Measurements from ENCODE around the gene TPST2.

The TPST2 gene

DNA sequence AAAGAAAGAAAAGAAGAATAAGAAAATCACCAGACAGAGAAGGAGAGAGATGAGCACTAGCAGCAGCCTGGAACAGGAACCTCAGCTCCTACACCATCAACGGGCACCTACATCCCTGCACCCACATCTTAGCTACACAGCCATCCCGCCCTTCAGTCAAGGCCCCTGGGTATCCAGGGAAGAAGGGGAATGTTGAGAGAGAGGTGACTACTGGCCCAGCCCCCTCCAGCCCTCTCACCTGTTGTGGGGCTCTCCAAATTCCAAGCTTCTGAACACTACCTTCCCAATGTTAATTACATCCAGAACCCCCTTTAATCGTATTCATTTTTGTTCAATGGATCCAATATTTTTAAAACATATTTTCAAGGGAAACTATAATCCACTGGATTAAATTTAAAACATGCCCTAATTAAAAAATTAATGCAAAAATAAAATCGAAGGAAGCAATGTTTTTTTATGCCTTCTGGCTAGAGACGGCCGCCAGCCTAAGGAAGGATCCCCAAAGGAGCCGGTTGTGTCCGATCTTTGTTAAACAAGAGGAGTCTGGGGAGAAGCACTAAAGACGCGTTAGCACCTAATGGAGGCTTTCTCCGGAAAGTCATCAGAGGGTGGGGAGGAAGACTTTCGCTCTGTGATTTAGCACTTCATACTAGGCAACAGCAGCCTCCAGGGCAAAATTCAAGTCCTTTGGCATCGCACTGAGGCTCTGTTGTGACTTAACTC lies 9.5 kb downstream of the TPST2 start:
- DNase-seq (ENCODE audit: low read depth, low spot score) = peak; percentile 56

DNA sequence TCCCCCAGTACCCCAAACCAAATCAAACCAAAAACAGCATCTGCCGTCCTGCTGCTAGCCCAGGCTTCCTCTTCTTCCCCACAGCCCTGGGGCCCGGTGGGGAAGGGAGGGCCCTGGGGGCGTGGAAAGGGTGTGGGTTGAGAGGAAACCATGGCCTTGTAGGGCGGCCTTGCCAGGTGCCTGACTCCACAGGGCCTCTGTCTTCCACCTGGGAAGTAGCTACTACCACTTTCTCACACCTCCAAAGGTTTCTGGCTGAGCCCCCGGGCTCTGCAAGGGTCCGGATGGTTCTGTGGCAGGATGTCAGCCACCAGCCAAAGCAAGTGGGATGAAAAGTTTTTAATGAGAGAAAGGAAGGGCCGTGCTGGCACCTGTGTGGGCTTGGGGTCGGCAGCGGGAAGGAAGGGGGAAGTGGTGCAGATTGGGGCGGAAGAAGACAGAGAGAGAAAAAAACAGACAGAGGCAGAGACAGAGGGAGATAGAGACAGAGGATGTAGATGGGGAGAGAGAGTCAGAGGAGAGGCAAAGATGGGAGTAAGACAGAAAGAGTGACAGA lies 10.5 kb downstream of the TPST2 start:
- no peak for DNase-seq (ENCODE audit: low read depth, low spot score)

DNA sequence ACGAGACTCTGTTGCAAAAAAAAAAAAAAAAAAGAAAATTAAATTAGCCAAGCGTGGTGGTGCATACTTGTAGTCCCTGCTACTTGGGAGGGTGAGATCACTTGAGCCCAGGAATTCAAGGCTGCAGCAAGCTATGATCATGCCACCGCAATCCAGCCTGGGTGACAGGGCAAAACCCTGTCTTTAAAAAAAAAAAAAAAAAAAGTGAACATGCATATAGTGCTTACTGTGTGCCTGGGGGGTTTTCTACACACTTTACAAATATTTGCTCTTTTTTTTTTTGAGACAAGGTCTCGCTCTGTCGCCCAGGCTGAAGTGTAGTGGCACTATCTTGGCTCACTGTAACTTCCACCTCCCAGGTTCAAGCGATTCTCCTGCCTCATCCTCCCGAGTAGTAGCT lies 12.9 kb downstream of the TPST2 start:
- no peak for DNase-seq (ENCODE audit: low read depth, low spot score)

DNA sequence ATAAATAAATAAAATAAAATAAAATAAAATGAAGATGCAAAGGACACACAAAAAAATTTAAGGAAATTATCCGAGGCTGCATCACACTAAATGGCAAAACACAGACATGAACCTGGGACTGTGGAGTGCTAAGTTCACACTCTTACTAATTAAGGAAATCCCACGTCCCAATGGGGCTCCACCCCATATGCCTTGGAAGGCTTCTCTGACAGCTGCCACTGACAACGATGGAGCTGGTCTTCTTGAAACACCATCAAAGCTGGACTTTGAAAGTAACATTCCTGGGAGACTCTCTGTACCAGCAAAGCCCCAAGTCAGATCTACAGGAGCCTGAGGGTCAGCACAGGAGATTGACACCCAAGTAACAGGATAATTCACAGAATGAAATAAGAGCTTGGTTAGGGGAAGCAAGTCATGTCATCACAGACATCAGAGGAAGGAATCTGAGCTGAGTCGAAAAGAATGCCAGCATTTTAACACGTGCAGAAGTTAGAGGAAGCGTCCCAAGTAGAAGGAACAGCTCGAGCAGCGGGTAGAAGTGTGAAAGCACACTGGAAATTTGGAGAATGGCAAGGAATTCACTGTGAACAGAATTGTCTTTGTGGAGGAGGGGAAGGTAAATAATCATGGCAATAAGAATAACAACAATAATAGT lies 13.8 kb downstream of the TPST2 start:
- no peak for DNase-seq (ENCODE audit: low read depth, low spot score)

DNA sequence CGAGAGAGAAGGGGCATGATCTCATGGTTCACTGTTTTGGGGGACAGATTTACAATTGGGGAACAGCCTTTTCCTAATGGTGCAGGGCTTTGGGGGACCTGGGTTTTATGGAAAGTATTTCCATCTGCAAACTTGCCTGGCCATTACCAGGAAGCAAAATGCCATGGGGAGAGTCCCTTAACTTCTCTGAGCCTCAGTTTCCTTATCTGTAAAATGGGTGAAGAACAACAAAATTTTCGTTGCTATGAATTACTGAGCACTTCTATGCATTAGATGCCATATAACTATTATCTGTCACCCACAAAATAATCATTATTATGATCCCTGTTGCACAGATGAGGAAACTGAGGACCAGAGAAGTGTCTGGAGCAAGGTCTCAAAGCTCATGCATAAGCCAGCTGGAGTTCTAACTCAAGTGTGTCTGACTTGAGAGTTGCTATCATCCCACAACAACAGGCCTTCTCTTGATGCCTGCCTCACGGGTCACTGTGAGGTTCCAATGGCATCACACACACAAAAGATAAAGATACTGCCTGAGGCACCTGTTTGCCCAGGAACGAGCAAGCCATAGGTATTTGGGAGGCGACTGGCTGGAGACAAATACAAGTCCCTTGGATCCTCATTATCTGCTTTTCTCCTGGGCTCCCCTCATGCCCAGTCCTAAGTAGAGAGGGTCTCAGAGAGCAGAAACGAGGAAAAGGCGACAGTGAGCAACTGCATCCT lies 15.8 kb downstream of the TPST2 start:
- DNase-seq (ENCODE audit: low read depth, low spot score) = no peak

DNA sequence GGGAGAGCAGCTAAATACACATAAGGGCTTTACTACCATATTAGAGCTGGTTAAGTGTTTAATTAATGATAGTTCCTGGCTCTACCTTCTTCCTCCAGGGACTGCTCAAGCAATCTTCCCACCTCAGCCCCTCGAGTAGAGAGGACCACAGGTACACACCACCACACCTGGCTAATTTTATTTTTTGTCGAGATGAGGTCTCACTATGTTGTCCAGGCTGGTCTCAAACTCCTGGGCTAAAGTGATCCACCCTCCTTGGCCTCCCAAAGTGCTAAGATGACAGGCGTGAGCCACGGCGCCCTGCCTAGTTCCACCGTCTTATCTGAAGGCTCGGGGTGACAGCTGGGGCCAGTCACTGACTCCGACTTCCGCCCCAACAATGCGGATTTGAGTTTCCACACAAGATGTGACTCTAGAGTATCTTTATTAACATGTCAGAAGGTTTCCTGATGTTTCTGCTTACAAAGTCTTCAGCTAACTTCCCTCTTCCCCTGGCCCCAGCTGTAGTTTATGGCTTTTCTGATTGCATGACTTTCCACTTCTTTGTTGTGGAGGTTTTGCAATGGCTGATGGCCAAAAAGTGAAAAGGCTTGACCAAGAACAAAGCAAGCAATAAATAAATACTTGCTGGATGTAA lies 16.8 kb downstream of the TPST2 start:
- no peak for DNase-seq (ENCODE audit: low read depth, low spot score)

DNA sequence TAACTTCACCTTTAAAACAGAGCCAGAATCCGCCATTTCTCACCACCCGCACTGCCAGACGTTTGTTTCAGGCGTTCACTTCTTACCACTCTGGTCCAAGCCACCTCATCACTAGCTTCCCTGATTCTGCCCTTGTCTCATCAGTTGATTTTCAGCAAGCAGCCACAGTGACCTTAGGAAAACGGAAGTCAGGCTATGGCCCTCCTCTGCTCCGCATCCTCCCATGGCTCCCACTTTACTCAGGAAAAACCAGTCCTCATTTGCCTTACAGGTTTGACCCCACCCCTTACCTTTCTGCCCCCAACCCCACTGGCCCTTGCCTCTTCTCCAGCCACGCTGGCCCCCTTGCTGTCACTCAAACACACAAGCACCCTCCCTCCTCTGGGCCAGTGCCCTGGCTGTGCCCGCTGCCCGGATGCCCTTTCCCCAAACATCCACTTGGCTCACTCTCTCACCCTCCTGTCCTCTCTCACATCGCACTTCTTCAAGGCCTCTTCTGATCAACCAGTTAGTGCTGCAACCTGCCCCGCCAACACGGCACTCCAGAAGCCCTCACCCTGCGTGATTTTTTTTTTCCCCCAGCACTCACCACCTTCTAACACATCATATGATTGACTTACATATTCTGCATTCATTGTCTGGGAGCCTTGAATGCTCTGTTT lies 18.9 kb downstream of the TPST2 start:
- no peak for DNase-seq (ENCODE audit: low read depth, low spot score)

DNA sequence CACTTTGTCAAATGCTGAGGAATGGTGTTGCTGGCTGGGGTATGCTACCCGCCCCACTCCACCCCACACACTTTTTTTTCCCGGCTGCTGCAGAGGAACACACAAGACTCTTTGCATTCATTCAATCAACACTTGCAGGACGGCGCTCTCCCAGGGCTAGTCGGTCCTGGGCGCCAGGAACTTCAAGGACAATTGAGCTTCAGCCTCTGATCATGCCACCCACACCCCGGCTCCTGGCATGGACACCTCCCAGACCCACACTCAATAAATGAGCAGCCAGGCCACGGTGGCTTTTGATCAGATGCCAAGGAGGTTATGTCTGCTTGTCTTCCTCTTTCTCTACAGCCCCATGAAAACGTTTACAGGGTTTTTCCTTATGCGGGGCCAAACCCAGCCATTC lies 19.8 kb downstream of the TPST2 start:
- DNase-seq (ENCODE audit: low read depth, low spot score) = no peak

DNA sequence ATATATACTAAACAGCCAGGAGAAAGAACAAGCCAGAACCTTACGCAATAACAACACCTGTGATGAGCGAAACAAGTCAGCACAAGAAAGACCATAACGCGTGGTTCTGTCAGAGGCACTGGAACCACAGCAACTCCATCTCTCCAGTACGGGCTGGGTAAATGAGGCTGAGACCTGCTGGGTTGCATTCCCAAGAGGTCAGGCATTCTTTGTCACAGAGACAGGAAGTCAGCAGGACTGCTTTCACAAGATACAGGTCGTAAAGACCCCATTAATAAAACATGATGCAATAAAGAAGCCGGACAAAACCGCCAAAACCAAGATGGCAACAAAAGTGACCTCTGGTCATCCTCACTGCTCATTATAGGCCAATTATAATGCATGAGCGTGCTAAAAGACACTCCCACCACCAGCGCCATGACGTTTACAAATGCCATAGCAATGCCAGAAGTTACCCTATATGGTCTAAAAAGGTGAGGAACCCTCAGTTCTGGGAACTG lies 21.7 kb downstream of the TPST2 start:
- DNase-seq (ENCODE audit: low read depth, low spot score) = peak; percentile 91

DNA sequence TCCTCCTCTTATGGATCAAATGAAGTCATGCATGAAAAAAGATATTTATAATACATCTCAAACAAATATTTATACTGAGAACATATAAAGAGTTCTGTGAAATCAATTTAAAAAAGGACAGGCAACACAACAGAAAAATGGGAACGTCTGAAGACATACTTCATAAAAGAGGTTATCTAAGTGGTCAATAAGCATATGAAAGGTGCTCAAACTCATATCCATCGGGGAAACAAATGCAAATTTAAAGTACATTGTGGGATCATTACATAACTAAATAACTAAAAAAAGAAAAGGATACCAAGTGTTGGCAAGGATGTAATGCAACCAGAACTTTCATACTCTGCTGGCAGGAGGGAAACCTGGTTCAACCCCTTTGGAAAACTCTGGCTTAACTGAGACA lies 22.3 kb downstream of the TPST2 start:
- no peak for DNase-seq (ENCODE audit: low read depth, low spot score)

DNA sequence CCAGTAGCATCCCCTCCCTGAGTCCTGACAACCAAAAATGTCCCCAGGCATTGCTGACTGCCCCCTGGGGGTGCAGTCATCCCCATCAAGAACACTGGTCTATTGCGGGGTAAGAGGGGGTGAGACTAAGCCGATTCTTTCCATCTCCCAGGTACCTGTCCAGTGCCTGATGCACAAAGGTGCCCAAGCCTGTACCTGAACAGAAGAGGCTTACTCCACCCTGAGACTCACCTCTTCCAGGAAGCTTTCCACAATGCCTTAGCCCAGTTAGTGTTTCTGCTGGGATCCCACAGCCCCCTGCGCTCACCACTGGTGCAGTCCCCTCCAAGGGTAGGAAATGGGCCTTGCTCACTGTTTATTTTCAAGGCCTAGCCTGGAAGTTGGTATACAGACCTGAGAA lies 22.9 kb downstream of the TPST2 start:
- no peak for DNase-seq (ENCODE audit: low read depth, low spot score)

DNA sequence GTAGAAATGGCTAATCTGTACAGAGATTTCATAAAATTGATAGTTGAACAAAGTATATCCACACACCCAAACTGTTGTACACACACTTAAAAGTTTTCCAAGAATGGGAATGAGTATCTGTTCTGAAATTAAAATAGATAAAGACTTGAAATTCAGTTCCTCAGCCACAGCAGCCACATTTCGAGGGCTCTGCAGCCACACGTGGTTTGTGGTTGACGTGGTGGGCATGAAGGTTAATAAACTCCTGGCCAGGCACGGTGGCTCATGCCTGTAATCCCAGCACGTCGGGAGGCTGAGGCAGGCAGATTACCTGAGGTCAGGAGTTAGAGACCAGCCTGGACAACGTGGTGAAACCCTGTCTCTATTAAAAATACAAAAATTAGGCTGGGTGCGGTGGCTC lies 24.0 kb downstream of the TPST2 start:
- DNase-seq (ENCODE audit: low read depth, low spot score) = no peak

DNA sequence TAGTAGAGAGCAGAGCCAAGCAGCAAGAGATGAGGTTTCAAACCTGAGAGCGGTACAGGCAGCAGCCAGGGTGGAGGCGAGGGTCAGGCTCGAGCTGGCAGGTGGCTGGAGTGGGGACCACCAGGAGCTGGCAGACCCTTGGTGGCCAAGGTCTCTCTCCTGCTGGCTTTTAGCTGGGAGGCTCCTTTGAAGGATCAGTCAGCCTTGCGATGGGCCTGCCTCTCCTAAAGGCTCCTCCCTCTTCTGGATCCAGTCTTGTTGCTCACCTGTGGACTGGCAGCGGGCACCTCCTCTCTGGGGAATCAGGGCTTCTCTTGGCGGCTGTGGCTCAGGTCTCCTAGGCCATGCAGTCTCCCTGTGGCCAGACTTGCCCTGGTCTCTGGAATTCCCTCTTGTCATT lies 24.8 kb downstream of the TPST2 start:
- no peak for DNase-seq (ENCODE audit: low read depth, low spot score)

DNA sequence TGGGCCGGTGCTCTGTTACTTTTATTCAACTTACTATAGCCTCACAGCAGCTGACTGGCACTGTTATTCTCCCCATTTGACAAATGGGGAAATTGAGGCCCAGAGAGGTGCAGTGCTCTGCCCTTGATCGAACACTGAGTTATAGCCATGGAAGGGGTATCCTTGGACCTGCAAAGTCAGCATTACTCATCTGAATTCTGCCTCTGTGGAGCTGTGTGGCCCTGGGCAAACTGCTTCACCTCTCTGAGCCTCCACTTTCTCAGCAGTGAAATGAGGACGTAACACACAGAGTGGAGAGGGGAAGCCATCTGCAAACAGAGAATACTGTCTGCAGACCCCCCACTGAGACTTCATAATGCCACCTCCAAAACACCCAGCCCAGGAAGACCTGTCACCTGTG lies 25.3 kb downstream of the TPST2 start:
- no peak for DNase-seq (ENCODE audit: low read depth, low spot score)

DNA sequence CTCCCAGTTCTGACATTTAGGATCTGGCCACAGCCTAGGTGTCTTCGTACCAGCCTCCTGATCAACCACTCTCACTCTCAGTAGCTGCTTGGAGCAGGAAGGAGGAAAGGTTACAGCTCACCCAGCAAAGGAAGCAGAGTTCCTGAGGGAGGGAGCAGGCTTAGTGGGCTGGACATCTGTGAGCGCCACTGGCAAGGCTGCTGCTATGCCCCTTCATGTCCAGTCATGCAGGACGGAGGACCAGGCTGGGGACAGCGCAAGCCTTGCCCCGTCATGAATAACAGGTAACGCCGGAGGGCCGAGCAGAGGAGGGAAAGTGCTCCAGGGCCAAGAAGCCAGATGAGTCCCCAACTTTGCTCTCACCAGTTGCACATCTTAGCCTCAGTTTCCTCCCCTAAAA lies 25.8 kb downstream of the TPST2 start:
- DNase-seq (ENCODE audit: low read depth, low spot score) = no peak

DNA sequence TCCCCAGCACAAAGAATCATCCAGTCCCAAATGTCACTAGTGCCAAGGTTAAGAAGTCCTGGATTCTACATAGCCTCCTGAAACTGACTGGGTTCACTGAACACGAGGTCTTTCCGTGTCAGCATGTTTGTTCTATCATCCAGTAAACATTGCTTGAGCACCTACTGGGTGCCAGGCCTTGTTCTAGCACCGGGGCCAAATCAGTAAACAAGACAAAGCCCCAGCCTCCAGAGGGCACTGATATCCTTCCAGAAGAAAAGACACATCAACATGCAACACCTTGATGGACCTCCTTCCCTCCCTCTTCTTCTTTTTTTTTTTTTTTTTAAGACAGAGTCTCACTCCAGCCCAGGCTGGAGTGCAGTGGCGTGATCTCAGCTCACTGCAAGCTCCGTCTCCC lies 26.9 kb downstream of the TPST2 start:
- no peak for DNase-seq (ENCODE audit: low read depth, low spot score)

DNA sequence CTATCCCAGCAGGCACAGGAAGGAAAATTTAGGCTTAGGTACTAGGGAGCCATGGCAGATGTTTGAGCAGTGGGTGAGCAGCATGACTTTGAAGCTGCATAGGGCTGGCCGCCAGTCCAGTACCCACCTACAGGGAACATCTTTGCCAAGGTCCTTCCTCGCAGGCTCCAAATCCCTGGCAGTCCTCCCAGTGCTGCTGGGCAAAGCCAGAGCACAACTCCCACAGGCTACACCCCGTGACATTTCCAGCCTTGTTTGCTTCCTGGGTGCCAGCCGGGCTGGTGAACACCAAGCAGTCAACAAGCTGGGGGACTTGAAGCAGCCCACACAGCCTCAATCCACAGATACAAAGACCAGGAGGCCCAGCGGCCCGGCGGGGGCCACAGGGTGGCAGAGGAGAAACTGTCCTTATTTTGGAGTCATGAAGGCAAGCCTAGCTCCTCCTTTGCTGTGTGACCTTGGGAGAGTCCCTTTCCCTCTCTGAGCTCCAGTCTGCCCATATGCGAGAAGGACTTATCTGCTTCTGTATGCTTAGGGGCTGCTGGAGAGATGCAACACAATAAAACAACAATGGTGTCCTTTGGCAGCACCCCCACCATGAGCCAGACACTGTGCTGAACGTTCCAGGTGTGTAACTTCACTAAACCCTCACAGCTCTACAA lies 28.0 kb downstream of the TPST2 start:
- DNase-seq (ENCODE audit: low read depth, low spot score) = no peak

DNA sequence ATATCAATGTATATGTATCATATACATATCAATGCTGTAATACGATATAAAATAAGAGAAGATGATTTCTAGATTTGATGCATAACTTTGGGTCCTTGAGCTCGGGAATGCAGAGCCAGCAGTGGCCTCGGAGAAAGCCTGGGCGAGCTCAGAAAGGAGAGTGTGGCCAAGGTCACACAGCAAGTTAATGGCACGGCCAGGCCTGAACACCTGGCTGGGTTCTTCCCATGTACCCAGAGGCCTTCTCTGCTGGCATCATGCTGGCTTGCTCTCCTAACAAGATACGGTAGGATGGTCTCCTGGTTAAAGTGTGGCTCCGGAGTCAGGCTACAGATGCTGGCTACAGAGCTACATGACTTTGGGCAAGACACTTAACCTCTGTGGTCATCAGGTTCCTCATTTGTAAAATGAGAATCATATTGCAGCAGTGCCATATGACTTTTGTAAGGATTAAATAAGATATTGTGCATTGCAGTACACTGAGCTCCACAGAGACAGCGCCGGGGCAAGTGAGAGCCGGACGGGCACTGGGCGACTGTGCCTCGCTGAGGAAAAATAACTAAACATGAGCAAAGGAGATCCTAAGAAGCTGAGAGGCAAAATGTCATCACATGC lies 29.9 kb downstream of the TPST2 start:
- DNase-seq (ENCODE audit: low read depth, low spot score) = no peak

DNA sequence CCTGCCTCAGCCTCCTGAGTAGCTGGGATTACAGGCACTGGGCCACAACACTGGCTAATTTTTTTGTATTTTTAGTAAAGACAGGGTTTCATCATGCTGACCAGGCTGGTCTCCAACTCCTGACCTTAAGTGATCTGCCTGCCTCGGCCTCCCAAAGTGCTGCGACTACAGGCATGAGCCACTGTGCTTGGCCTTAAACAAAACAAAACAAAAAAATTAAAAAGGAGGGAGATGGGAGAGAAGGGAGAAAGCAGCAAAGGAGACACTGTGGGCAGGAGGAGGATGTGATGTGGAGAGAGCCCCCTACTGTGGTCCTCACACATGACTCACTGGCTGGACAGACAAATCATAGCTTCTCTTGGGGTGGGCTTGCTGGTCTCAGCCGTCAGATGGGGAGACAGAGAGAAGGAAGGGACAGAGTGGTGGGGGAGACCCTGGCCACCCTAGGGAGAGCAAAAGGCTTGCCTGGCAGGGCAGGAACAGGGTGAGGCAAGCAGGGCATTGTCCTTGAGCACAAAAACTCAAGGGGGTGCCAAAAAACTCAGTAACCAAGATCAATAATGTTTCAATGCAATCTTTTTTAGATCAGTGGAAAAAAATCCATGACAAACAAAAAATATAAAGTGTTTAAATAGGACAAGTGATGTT lies 31.6 kb downstream of the TPST2 start:
- no peak for DNase-seq (ENCODE audit: low read depth, low spot score)

DNA sequence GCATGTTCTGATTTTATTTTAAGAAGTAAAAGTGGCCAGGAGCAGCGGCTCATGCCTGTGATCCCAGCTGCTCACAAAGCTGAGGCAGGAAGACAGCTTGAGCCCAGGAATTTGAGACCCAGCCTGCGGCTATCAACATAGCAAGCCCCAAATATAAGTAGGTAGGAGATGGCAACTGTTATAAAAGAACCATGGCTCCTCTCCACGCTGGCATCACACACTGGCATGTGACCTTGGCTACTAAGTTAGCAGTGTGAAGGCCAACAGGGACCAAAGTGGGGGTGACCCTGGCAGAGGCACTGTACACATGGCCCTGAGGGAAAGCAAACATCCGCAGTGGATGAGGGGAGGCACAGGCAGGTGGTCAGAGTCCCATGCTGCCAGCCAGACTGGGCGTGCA lies 33.0 kb downstream of the TPST2 start:
- DNase-seq (ENCODE audit: low read depth, low spot score) = no peak

Measured in ELF-1 (cell line).